ENCODE data around the gene ZNRF1. TPM values are rescaled to one million over a fixed set of nuclear protein-coding genes. Genes with fewer than 3 reads are reported as not detected.
A peak's percentile ranks its signal among the peaks of the same experiment; 100 is the strongest.

The ZNRF1 gene
- total and polyA plus RNA-seq, 2 of the 13 experiments (the other 11 are each of a cell fraction or from before 2014, with no cell fraction given), result 43.9 to 58.7 TPM

GRCh38 chr16:75053791-75054555 lies 55.1 kb downstream of the ZNRF1 start (continued):
- no peak for TF ChIP-seq ZSCAN21 (CRISPR knock-in tag; IDR thresholded peaks at IDR 0.05; ENCODE audit: borderline replicate concordance)
- no peak for TF ChIP-seq NFYC (CRISPR knock-in tag; IDR thresholded peaks at IDR 0.05)
- no peak for TF ChIP-seq THYN1 (CRISPR knock-in tag; IDR thresholded peaks at IDR 0.05; ENCODE audit: borderline replicate concordance, low read depth)
- no peak for TF ChIP-seq ZNF607 (CRISPR knock-in tag; IDR thresholded peaks at IDR 0.05; ENCODE audit: borderline replicate concordance)
- no peak for TF ChIP-seq SRSF4 (IDR thresholded peaks at IDR 0.05; ENCODE audit: low read depth, low read length, poor library complexity, severe bottlenecking)
- no peak for TF ChIP-seq ZNF773 (CRISPR knock-in tag; IDR thresholded peaks at IDR 0.05; ENCODE audit: borderline replicate concordance)
- 0 out of 2 replicates have a peak, but pooled peaks have one; percentile 45 for TF ChIP-seq ZFP91 (CRISPR knock-in tag; IDR thresholded peaks at IDR 0.05; ENCODE audit: borderline replicate concordance)
- peak; percentile 46; the same call in 1 of the 2 replicates for TF ChIP-seq ZNF724P (CRISPR knock-in tag; IDR thresholded peaks at IDR 0.05; ENCODE audit: borderline replicate concordance)
- TF ChIP-seq, protein P1, sequence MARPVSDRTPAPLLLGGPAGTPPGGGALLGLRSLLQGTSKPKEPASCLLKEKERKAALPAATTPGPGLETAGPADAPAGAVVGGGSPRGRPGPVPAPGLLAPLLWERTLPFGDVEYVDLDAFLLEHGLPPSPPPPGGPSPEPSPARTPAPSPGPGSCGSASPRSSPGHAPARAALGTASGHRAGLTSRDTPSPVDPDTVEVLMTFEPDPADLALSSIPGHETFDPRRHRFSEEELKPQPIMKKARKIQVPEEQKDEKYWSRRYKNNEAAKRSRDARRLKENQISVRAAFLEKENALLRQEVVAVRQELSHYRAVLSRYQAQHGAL (CRISPR knock-in tag; IDR thresholded peaks at IDR 0.05; ENCODE audit: not compliant biosample characterization), result no peak
- TF ChIP-seq, protein P2, sequence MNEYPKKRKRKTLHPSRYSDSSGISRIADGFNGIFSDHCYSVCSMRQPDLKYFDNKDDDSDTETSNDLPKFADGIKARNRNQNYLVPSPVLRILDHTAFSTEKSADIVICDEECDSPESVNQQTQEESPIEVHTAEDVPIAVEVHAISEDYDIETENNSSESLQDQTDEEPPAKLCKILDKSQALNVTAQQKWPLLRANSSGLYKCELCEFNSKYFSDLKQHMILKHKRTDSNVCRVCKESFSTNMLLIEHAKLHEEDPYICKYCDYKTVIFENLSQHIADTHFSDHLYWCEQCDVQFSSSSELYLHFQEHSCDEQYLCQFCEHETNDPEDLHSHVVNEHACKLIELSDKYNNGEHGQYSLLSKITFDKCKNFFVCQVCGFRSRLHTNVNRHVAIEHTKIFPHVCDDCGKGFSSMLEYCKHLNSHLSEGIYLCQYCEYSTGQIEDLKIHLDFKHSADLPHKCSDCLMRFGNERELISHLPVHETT (CRISPR knock-in tag; conservative IDR thresholded peaks at IDR 0.05), result no peak
- TF ChIP-seq TFDP2 (CRISPR knock-in tag; IDR thresholded peaks at IDR 0.05), result no peak
- TF ChIP-seq ZNF790 (CRISPR knock-in tag; IDR thresholded peaks at IDR 0.05; ENCODE audit: borderline replicate concordance), result no peak
- TF ChIP-seq RNF2 (conservative IDR thresholded peaks at IDR 0.05; ENCODE audit: low read depth), result no peak
- TF ChIP-seq IRF1 (CRISPR knock-in tag; IDR thresholded peaks at IDR 0.05; ENCODE audit: low read depth), result no peak
- no peak for TF ChIP-seq RNF219 (CRISPR knock-in tag; IDR thresholded peaks at IDR 0.05)
- TF ChIP-seq CBX1 (IDR thresholded peaks at IDR 0.05; ENCODE audit: low read depth), result no peak
- no peak for TF ChIP-seq ZNF432 (CRISPR knock-in tag; IDR thresholded peaks at IDR 0.05; ENCODE audit: borderline replicate concordance)
- TF ChIP-seq MLLT10 (CRISPR knock-in tag; IDR thresholded peaks at IDR 0.05), result 0 out of 2 replicates have a peak, but pooled peaks have one; percentile 21
- TF ChIP-seq MIER2 (CRISPR knock-in tag; IDR thresholded peaks at IDR 0.05), result no peak
- peak; percentile 76 for TF ChIP-seq ZNF331 (CRISPR knock-in tag; IDR thresholded peaks at IDR 0.05)
- peak; percentile 81 for TF ChIP-seq SAP130 (CRISPR knock-in tag; IDR thresholded peaks at IDR 0.05; ENCODE audit: low read depth)

Measured in HepG2 (cell line).